Activated CD4-positive, CD25-positive, alpha-beta regulatory T cell treated with anti-CD3 and anti-CD28 coated beads, Interleukin-2, amount 50 U/mL, for 16 hours (primary cell): ENCODE results near the gene CANX.
"Not testable (repeated sequence)": the region's sequence is repeated elsewhere in the genome, so short reads cannot be mapped to it uniquely, and the experiment has no call there.

Experiments used
- DNase-seq: peaks from one replicate; pipeline ENCODE4 v3.0.0-alpha.2; 2020; ENCODE audit warnings: low read depth, low spot score

Gene CANX

GRCh38 chr5:179698935-179699615 lies at the start of gene CANX:
Gene CANX (plus strand): TSS chr5:179698967. CDS start chr5:179705682, 6,715 bp downstream.
- no peak for DNase-seq

DNA sequence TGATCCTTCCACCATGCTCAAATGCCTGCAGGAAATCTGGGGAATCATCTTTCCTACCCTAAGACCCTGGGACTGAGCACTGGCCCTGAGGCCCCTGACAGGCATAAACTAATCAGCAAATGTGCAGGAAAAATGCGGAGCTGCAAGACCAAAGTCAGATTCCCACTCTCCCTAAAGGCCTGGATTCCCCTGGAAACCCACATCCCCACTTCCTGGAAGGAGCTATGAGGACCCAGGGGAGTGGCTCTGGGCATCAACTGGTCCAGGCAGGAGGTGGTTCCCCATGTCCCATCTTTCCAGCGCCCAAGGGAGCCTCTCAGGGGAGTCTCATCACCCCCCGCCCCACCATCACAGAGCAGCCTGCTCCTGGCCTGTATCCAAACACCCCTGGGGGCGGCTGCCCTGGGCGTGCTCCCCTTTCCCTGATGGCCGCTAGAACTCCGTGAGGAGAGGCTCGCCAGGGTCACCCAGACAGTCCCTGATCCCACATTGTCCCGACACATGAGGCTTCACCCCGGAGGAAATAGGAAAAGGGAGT lies 49.5 kb upstream of the CANX start:
- not testable (repeated sequence) for DNase-seq

- DNase-seq: not testable (repeated sequence)
Measured at GRCh38 chr5:179650245-179650644, 48.5 kb upstream of the CANX start.

DNA sequence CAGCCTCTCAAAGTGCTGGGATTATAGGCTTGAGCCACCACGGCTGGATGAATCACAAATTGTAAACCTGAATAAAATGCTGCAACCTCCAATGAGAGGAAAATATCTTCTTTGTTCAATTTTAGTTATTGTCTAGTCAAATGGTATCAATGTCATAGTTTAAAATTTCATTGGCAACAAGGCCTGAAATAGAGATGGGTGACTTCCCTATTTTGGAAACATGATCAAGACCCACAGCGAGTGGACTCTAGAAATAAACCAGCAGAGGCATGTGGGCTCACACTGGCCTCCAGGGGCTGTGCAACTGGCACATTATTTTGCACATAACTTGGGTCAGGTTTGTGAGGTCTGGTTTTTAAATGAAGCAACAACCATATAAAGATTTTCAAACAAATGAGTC lies 45.6 kb upstream of the CANX start:
- not testable (repeated sequence) for DNase-seq

DNA sequence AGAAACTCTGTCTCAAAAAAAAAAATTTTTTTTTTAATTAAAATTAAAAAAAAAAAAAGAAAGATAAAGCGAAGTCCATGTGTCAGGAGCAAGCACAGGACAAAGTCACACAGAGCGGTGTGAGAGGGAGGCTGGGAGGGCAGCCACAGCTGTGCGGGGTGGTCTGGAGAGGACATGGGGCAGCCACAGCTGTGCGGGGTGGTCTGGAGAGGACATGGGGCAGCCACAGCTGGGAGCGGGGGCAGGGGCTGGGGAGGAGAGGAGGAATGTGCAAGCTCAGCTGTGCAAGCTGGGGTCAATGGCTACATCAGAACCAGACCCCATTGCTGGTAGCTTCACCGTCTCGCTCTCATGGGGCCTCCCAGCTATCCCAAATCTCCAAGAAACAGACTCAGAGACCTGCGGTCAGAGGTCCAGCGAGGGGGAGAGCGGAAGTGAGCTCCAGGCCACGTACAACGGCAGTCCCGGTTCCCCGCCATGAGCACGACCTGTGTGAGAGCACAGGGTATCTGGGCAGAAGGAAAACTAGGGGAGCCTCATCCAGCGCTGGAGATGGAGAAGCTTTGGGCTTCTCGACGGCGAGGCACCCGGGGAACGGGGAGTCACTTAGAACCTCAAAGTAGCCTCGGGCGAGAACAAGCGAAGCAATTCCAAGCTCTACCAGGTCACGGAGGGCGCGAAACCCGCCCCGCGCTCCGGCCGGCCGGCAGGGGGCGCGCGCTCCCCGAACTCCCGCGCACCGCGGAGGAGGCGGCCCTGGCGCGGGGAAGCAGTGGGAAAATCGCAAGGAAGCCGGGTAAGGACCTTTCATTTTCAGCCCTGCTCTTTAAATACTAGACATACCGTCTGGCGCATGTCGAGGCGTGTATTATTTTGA lies 41.2 kb upstream of the CANX start:
- DNase-seq: not testable (repeated sequence)

DNA sequence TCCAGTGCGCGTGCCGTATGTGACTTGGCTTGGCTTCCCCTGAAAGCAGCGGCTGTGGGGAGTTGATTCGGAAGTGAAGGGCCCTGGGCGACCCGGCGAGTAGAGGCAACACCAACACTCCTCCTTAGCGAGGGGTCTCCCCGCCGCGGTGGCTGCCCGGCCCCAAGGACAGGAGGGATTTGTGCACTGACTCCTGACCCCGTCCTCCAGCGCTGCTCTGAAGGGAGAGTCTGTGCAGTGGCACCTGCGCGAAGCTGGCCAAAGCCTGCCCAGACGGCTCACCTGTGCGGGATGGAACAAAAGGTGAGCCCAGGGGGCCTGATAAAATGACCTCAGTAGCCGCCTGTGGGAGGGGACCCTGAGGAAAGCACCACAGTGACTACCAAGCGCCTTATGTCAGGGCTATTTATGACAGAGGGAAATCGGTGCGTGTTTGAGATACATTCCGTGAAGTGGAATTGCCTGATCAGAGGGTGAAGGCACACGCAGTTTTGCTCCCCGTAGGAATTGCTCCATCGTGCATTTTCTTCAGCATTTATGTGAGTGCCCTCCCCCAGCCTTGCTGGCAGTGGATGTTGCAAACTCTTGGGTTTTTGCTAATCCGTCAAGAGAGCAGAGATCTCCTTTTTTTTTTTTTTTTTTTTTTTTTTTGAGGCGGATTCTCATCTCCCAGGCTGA lies 40.4 kb upstream of the CANX start:
- not testable (repeated sequence) for DNase-seq

GRCh38 chr5:179661647-179662046 lies 37.1 kb upstream of the CANX start:
- DNase-seq: not testable (repeated sequence)

- DNase-seq: no peak
Measured at GRCh38 chr5:179668391-179668790, 30.4 kb upstream of the CANX start.

- DNase-seq: peak; percentile 85
Measured at GRCh38 chr5:179678223-179679013, 20.3 kb upstream of the CANX start.

- DNase-seq: peak; percentile 44
Measured at GRCh38 chr5:179679014-179679674, 19.6 kb upstream of the CANX start.

DNA sequence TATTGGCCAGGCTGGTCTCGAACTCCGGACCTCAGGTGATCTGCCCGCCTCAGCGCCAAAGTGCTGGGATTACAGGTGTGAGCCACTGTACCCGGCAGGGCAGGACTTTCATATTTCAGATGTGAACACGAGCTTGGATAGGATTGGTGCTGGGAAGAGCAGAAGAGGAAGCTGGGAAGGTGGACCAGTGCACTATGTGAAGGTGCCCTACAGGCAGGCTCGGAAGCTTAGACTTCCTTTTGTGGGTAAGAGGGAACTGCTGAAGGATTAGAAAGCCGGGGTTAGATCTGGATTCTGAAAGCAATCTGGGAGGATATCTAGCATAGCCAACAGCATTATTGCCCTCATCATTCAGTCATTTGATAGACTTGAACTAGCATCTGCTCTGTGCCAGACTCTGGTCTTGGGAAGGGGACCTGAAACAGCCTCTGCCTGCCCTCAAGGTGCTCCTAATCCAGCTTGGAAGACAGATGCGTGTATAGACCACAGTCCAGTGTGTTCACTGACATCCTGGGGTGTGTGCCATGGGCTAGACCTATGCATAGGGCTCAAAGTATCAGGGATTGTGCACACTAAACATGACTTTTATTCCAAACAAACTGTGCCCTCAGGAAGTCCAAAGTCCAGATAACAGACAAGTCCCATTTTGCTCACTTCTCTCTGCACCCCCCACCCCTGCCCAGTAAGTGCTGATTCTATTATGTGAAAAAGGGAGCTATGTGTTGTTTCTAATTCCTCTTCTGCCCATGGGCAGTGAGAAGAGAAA lies 18.6 kb upstream of the CANX start:
- DNase-seq: no peak

DNA sequence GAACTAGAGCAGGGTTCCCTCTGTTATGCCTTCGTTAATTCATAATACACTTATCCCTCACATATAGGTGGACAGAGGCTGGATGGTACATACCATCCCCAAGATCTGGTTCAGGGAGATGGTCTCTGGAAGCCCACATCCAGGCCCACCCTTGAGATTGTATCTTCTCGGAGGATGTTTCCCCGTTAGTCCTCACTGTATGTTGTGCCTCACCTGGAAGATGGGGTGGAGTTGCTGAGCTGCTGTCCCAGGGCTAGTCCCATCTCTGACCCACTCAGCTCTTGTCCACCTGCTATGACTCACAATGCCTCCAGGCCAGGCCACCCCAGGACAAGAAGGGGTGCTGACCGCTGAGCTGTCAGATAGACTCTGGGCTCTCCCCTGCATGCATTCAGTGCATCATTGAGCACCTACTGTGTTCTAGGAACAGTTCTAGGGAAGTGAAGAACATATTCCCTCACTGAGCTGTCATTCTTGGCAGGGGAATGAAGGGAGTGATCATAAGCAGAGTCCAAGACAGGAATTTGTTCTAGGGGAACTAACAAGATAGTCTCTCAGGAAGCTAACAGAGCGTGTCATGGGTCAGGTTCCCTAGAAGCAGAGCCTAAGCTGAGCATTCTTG lies 17.9 kb upstream of the CANX start, which contains the start of gene CBY3:
Gene CBY3 (minus strand): TSS at position 255 of the 622 bp plus-strand sequence. CDS start 116 bp downstream, at position 139.
- DNase-seq: no peak

- not testable (repeated sequence) for DNase-seq
Measured at GRCh38 chr5:179689212-179689611, 9.6 kb upstream of the CANX start.

DNA sequence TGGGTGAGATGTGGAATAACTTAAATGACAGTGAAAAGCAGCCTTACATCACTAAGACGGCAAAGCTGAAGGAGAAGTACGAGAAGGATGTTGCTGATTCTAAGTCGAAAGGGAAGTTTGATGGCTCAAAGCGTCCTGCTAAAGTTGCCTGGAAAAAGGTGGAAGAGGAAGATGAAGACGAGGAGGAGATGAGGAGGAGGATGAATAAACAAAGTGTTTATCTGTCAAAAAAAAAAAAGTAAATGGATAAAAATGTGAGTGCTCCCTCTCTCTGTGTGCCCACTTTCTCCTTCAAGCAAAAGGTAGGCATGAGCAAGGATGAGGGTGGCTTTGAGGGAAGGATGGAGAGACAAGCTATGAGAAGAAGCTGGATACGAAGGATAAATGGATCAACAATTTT lies 4.2 kb upstream of the CANX start:
- no peak for DNase-seq

GRCh38 chr5:179696603-179697002 lies 2.2 kb upstream of the CANX start:
- no peak for DNase-seq

DNA sequence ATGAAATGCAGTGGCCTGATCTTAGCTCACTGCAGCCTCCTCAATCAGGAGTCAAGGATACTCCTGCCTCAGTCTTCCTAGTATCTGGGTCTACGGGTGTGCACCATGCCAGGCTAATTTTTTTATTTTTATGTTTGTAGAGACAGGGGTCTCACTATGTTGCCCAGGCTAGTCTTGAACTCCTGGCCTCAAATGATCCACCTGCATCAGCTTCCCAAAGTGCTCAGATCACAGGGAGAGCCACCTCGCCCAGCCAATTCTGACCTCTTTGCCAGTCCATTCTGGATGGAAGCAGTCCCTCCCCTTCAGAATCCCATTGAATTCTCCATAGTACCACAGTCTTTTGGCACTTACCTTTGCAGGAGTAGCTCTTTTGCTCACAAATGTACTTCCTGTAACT lies 1.7 kb upstream of the CANX start:
- no peak for DNase-seq

DNA sequence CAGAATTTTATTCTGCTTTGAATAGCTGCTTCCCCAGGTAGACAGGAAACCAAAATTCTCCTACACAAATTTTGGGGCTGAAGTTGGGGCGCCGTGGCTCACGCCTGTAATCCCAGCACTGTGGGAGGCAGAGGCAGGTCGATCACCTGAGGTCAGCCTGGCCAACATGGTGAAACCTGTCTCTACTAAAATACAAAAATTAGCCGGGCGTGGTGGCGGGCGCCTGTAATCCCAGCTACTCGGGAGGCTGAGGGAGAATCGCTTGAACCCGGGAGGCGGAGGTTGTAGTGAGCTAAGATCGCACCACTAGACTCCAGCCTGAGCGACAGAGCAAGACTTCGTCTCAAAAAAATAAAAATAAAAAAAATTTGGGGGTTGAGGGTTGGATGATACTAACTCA lies 1.2 kb upstream of the CANX start:
- not testable (repeated sequence) for DNase-seq

- DNase-seq: peak; percentile 98
Measured at GRCh38 chr5:179697993-179698934, 503 bp upstream of the CANX start.
